NK-92 (cell line): ENCODE measurements around the gene COL15A1.

Source experiments
- DNase-seq: peaks from one replicate; lab custom pipeline; 2025; ENCODE audit not compliant: unreplicated experiment; lab: John Stamatoyannopoulos, UW

The COL15A1 gene

GRCh38 chr9:98992107-98992884 lies 48.6 kb downstream of the COL15A1 start:
- DNase-seq = no peak

GRCh38 chr9:98992885-98993569 lies 49.3 kb downstream of the COL15A1 start:
- no peak for DNase-seq

GRCh38 chr9:98993570-98993945 lies 49.9 kb downstream of the COL15A1 start:
- DNase-seq = no peak

- DNase-seq = no peak
Measured at GRCh38 chr9:98994172-98995058, 50.7 kb downstream of the COL15A1 start.

- DNase-seq = no peak
Measured at GRCh38 chr9:98995059-98995671, 51.5 kb downstream of the COL15A1 start.

- no peak for DNase-seq
Measured at GRCh38 chr9:98995971-98996504, 52.3 kb downstream of the COL15A1 start.

- no peak for DNase-seq
Measured at GRCh38 chr9:98997604-98998003, 53.9 kb downstream of the COL15A1 start.

- no peak for DNase-seq
Measured at GRCh38 chr9:98998441-98999151, 54.9 kb downstream of the COL15A1 start.

- no peak for DNase-seq
Measured at GRCh38 chr9:98999152-98999525, 55.4 kb downstream of the COL15A1 start.

GRCh38 chr9:99000476-99001395 lies 57.0 kb downstream of the COL15A1 start:
- no peak for DNase-seq

- no peak for DNase-seq
Measured at GRCh38 chr9:99001892-99002291, 58.2 kb downstream of the COL15A1 start.

GRCh38 chr9:99002706-99003105 lies 59.0 kb downstream of the COL15A1 start:
- DNase-seq = no peak

GRCh38 chr9:99003308-99003707 lies 59.6 kb downstream of the COL15A1 start:
- DNase-seq = no peak

GRCh38 chr9:99004115-99004514 lies 60.4 kb downstream of the COL15A1 start:
- DNase-seq = no peak

- no peak for DNase-seq
Measured at GRCh38 chr9:99004717-99005460, 61.2 kb downstream of the COL15A1 start.

GRCh38 chr9:99005651-99006050 lies 61.9 kb downstream of the COL15A1 start:
- DNase-seq = no peak

GRCh38 chr9:99006511-99006910 lies 62.8 kb downstream of the COL15A1 start:
- DNase-seq = no peak

- DNase-seq = no peak
Measured at GRCh38 chr9:99006979-99007378, 63.3 kb downstream of the COL15A1 start.

- no peak for DNase-seq
Measured at GRCh38 chr9:99008203-99008602, 64.5 kb downstream of the COL15A1 start.
